ENCODE data around the gene TRAPPC2L. TPM values are rescaled to one million over a fixed set of nuclear protein-coding genes. Genes with fewer than 3 reads are reported as not detected.
A peak's percentile ranks its signal among the peaks of the same experiment; 100 is the strongest.

TRAPPC2L gene
- total RNA-seq, 1 donor from 2014 or later = 41.2 TPM

GRCh38 chr16:88854306-88855111 lies 2.4 kb upstream of the TRAPPC2L start:
- no peak for ATAC-seq
- intact Hi-C loops (cut with DNase I) = no loop called here
- DNase-seq (ENCODE audit: low spot score) = no peak

- ATAC-seq = no peak
- DNase-seq (ENCODE audit: low spot score) = no peak
- intact Hi-C loops (cut with DNase I) = no loop called here
These were observed 1.8 kb upstream of the TRAPPC2L start for GRCh38 chr16:88855176-88855575.

GRCh38 chr16:88855736-88856121 lies 1.2 kb upstream of the TRAPPC2L start:
- ATAC-seq (no peak), DNase-seq (ENCODE audit: low spot score) (no peak)
- intact Hi-C loops (cut with DNase I) = no loop called here

GRCh38 chr16:88856122-88856827 lies 652 bp upstream of the TRAPPC2L start:
- ATAC-seq = no peak
- intact Hi-C loops (cut with DNase I) = no loop called here
- DNase-seq (ENCODE audit: low spot score) = no peak

GRCh38 chr16:88857728-88858339 lies 907 bp downstream of the TRAPPC2L start:
- DNase-seq (ENCODE audit: low spot score) (peak; percentile 86), ATAC-seq (peak; percentile 75)
- intact Hi-C loops (cut with DNase I) = no loop called here

- intact Hi-C loops (cut with DNase I) = no loop called here
- DNase-seq (ENCODE audit: low spot score) (no peak), ATAC-seq (no peak)
These were observed 2.6 kb downstream of the TRAPPC2L start for GRCh38 chr16:88859381-88860091.

GRCh38 chr16:88861359-88861758 lies 4.4 kb downstream of the TRAPPC2L start:
- intact Hi-C loops (cut with DNase I) = no loop called here
- DNase-seq (ENCODE audit: low spot score) (no peak), ATAC-seq (no peak)

GRCh38 chr16:88862968-88863367 lies 6.0 kb downstream of the TRAPPC2L start:
- intact Hi-C loops (cut with DNase I) = no loop called here
- ATAC-seq (no peak), DNase-seq (ENCODE audit: low spot score) (no peak)

GRCh38 chr16:88863426-88863825 lies 6.5 kb downstream of the TRAPPC2L start:
- intact Hi-C loops (cut with DNase I) = no loop called here
- DNase-seq (ENCODE audit: low spot score) (no peak), ATAC-seq (no peak)

- intact Hi-C loops (cut with DNase I) = no loop called here
- ATAC-seq (no peak), DNase-seq (ENCODE audit: low spot score) (no peak)
These were observed 7.2 kb downstream of the TRAPPC2L start for GRCh38 chr16:88864099-88864498.

- DNase-seq (ENCODE audit: low spot score) = no peak
- intact Hi-C loops (cut with DNase I) = no loop called here
- ATAC-seq = no peak
These were observed 7.6 kb downstream of the TRAPPC2L start for GRCh38 chr16:88864521-88864920.

- intact Hi-C loops (cut with DNase I) = no loop called here
- DNase-seq (ENCODE audit: low spot score) = no peak
- ATAC-seq = no peak
These were observed 8.4 kb downstream of the TRAPPC2L start for GRCh38 chr16:88865310-88865709.

GRCh38 chr16:88865742-88866141 lies 8.8 kb downstream of the TRAPPC2L start:
- ATAC-seq (no peak), DNase-seq (ENCODE audit: low spot score) (no peak)
- intact Hi-C loops (cut with DNase I) = no loop called here

GRCh38 chr16:88866151-88866920 lies 9.4 kb downstream of the TRAPPC2L start, which contains the start of gene PABPN1L:
Gene PABPN1L, minus strand, starts transcription at chr16:88866660. Its CDS starts 54 bp downstream, at chr16:88866606.
- intact Hi-C loops (cut with DNase I) = no loop called here
- no peak for ATAC-seq
- no peak for DNase-seq (ENCODE audit: low spot score)

- ATAC-seq (no peak), DNase-seq (ENCODE audit: low spot score) (no peak)
- intact Hi-C loops (cut with DNase I) = no loop called here
These were observed 10.8 kb downstream of the TRAPPC2L start for GRCh38 chr16:88867581-88868246.

- intact Hi-C loops (cut with DNase I) = no loop called here
- ATAC-seq = no peak
- no peak for DNase-seq (ENCODE audit: low spot score)
These were observed 12.2 kb downstream of the TRAPPC2L start for GRCh38 chr16:88868974-88869672.

- no peak for ATAC-seq
- intact Hi-C loops (cut with DNase I) = no loop called here
- no peak for DNase-seq (ENCODE audit: low spot score)
These were observed 12.7 kb downstream of the TRAPPC2L start for GRCh38 chr16:88869673-88869980.
